Measurements from ENCODE around the gene MRPL23.

The MRPL23 gene

GRCh38 chr11:1922481-1923081 is 24.6 kb upstream of the MRPL23 start:
- Histone ChIP-seq H3K27ac (ENCODE audit: low read depth, low read length) (no peak overlapping the region), H3K36me3 (ENCODE audit: insufficient read depth, low read length) (no peaks in the 10 kb centered on the region), H3K4me1 (ENCODE audit: control insufficient read depth, insufficient read depth, low read length, unreplicated experiment) (peaks cover 11% of the 10 kb centered on the region), H3K79me2 (ENCODE audit: control insufficient read depth, insufficient read depth, low read length, unreplicated experiment) (no peaks in the 10 kb centered on the region), H3K27me3 (ENCODE audit: insufficient read depth, low read length) (no peaks in the 10 kb centered on the region), H2AFZ (ENCODE audit: low read length, unreplicated experiment) (no peak overlapping the region), H3K4me3 (ENCODE audit: low read depth, low read length) (no peak overlapping the region)

- Histone ChIP-seq H3K27me3 (ENCODE audit: insufficient read depth, low read length) (no peaks in the 10 kb centered on the region), H3K4me1 (ENCODE audit: control insufficient read depth, insufficient read depth, low read length, unreplicated experiment) (peaks cover 11% of the 10 kb centered on the region), H3K4me3 (ENCODE audit: low read depth, low read length) (no peak overlapping the region), H3K36me3 (ENCODE audit: insufficient read depth, low read length) (no peaks in the 10 kb centered on the region), H3K27ac (ENCODE audit: low read depth, low read length) (no peak overlapping the region), H2AFZ (ENCODE audit: low read length, unreplicated experiment) (no peak overlapping the region), H3K79me2 (ENCODE audit: control insufficient read depth, insufficient read depth, low read length, unreplicated experiment) (no peaks in the 10 kb centered on the region)
These were observed 23.8 kb upstream of the MRPL23 start for GRCh38 chr11:1923201-1923956.

GRCh38 chr11:1924181-1924580 is 23.0 kb upstream of the MRPL23 start:
- no peaks in the 10 kb centered on the region for H3K79me2 ChIP-seq (ENCODE audit: control insufficient read depth, insufficient read depth, low read length, unreplicated experiment)
- H3K4me1 ChIP-seq (ENCODE audit: control insufficient read depth, insufficient read depth, low read length, unreplicated experiment) = peaks cover 11% of the 10 kb centered on the region
- no peak overlapping the region for H2AFZ ChIP-seq (ENCODE audit: low read length, unreplicated experiment)
- no peak overlapping the region for H3K27ac ChIP-seq (ENCODE audit: low read depth, low read length)
- H3K36me3 ChIP-seq (ENCODE audit: insufficient read depth, low read length) = no peaks in the 10 kb centered on the region
- no peaks in the 10 kb centered on the region for H3K27me3 ChIP-seq (ENCODE audit: insufficient read depth, low read length)
- no peak overlapping the region for H3K4me3 ChIP-seq (ENCODE audit: low read depth, low read length)

- no peak overlapping the region for H3K27ac ChIP-seq (ENCODE audit: low read depth, low read length)
- H3K36me3 ChIP-seq (ENCODE audit: insufficient read depth, low read length) = no peaks in the 10 kb centered on the region
- H3K27me3 ChIP-seq (ENCODE audit: insufficient read depth, low read length) = no peaks in the 10 kb centered on the region
- H3K79me2 ChIP-seq (ENCODE audit: control insufficient read depth, insufficient read depth, low read length, unreplicated experiment) = no peaks in the 10 kb centered on the region
- no peak overlapping the region for H2AFZ ChIP-seq (ENCODE audit: low read length, unreplicated experiment)
- H3K4me1 ChIP-seq (ENCODE audit: control insufficient read depth, insufficient read depth, low read length, unreplicated experiment) = peaks cover 11% of the 10 kb centered on the region
- no peak overlapping the region for H3K4me3 ChIP-seq (ENCODE audit: low read depth, low read length)
These were observed 22.3 kb upstream of the MRPL23 start for GRCh38 chr11:1924646-1925372.

GRCh38 chr11:1925373-1926155 is 21.6 kb upstream of the MRPL23 start:
- no peaks in the 10 kb centered on the region for H3K79me2 ChIP-seq (ENCODE audit: control insufficient read depth, insufficient read depth, low read length, unreplicated experiment)
- H3K4me1 ChIP-seq (ENCODE audit: control insufficient read depth, insufficient read depth, low read length, unreplicated experiment) = peaks cover 11% of the 10 kb centered on the region
- H3K36me3 ChIP-seq (ENCODE audit: insufficient read depth, low read length) = no peaks in the 10 kb centered on the region
- no peak overlapping the region for H3K27ac ChIP-seq (ENCODE audit: low read depth, low read length)
- H3K27me3 ChIP-seq (ENCODE audit: insufficient read depth, low read length) = no peaks in the 10 kb centered on the region
- H2AFZ ChIP-seq (ENCODE audit: low read length, unreplicated experiment) = no peak overlapping the region
- no peak overlapping the region for H3K4me3 ChIP-seq (ENCODE audit: low read depth, low read length)

GRCh38 chr11:1926156-1927025 is 20.7 kb upstream of the MRPL23 start:
- no peak overlapping the region for H3K27ac ChIP-seq (ENCODE audit: low read depth, low read length)
- H3K36me3 ChIP-seq (ENCODE audit: insufficient read depth, low read length) = no peaks in the 10 kb centered on the region
- H3K27me3 ChIP-seq (ENCODE audit: insufficient read depth, low read length) = no peaks in the 10 kb centered on the region
- no peaks in the 10 kb centered on the region for H3K79me2 ChIP-seq (ENCODE audit: control insufficient read depth, insufficient read depth, low read length, unreplicated experiment)
- no peak overlapping the region for H2AFZ ChIP-seq (ENCODE audit: low read length, unreplicated experiment)
- peaks cover 12% of the 10 kb centered on the region for H3K4me1 ChIP-seq (ENCODE audit: control insufficient read depth, insufficient read depth, low read length, unreplicated experiment)
- no peak overlapping the region for H3K4me3 ChIP-seq (ENCODE audit: low read depth, low read length)

- Histone ChIP-seq H3K4me1 (ENCODE audit: control insufficient read depth, insufficient read depth, low read length, unreplicated experiment) (peaks cover 8% of the 10 kb centered on the region), H3K79me2 (ENCODE audit: control insufficient read depth, insufficient read depth, low read length, unreplicated experiment) (no peaks in the 10 kb centered on the region), H3K27me3 (ENCODE audit: insufficient read depth, low read length) (no peaks in the 10 kb centered on the region), H2AFZ (ENCODE audit: low read length, unreplicated experiment) (no peak overlapping the region), H3K4me3 (ENCODE audit: low read depth, low read length) (no peak overlapping the region), H3K36me3 (ENCODE audit: insufficient read depth, low read length) (no peaks in the 10 kb centered on the region), H3K27ac (ENCODE audit: low read depth, low read length) (no peak overlapping the region)
These were observed 19.9 kb upstream of the MRPL23 start for GRCh38 chr11:1927026-1927847.

GRCh38 chr11:1927848-1928469 is 19.2 kb upstream of the MRPL23 start:
- Histone ChIP-seq H3K4me1 (ENCODE audit: control insufficient read depth, insufficient read depth, low read length, unreplicated experiment) (peaks cover 8% of the 10 kb centered on the region), H3K4me3 (ENCODE audit: low read depth, low read length) (no peak overlapping the region), H3K27ac (ENCODE audit: low read depth, low read length) (no peak overlapping the region)

GRCh38 chr11:1928470-1928890 is 18.7 kb upstream of the MRPL23 start:
- Histone ChIP-seq H3K4me3 (ENCODE audit: low read depth, low read length) (no peak overlapping the region), H3K27me3 (ENCODE audit: insufficient read depth, low read length) (no peaks in the 10 kb centered on the region), H2AFZ (ENCODE audit: low read length, unreplicated experiment) (no peak overlapping the region), H3K27ac (ENCODE audit: low read depth, low read length) (no peak overlapping the region), H3K36me3 (ENCODE audit: insufficient read depth, low read length) (no peaks in the 10 kb centered on the region), H3K79me2 (ENCODE audit: control insufficient read depth, insufficient read depth, low read length, unreplicated experiment) (no peaks in the 10 kb centered on the region), H3K4me1 (ENCODE audit: control insufficient read depth, insufficient read depth, low read length, unreplicated experiment) (peaks cover 8% of the 10 kb centered on the region)

More at GRCh38 chr11:1927848-1928469, 19.2 kb upstream of the MRPL23 start:
- H2AFZ ChIP-seq (ENCODE audit: low read length, unreplicated experiment) = no peak overlapping the region
- H3K36me3 ChIP-seq (ENCODE audit: insufficient read depth, low read length) = no peaks in the 10 kb centered on the region
- H3K27me3 ChIP-seq (ENCODE audit: insufficient read depth, low read length) = no peaks in the 10 kb centered on the region
- H3K79me2 ChIP-seq (ENCODE audit: control insufficient read depth, insufficient read depth, low read length, unreplicated experiment) = no peaks in the 10 kb centered on the region

All from ACC112 (cell line).